ENCODE results near the gene CPEB1.

- TF ChIP-seq CTCF (conservative IDR thresholded peaks at IDR 0.05) = no peak
- no peak for TF ChIP-seq ZFX (IDR thresholded peaks at IDR 0.05)
These were observed 45.0 kb upstream of the CPEB1 start for GRCh38 chr15:82692171-82692570.

Measured in C4-2B (cell line).